Measurements from ENCODE around the gene AUTS2.

AUTS2 gene

GRCh38 chr7:70408477-70408876 is 810.2 kb downstream of the AUTS2 start:
- no peak overlapping the region for H3K4me3 ChIP-seq (replicated peaks; ENCODE audit: insufficient read depth, low read length)
- TF ChIP-seq CTCF (IDR thresholded peaks at IDR 0.05; ENCODE audit: insufficient read depth, low read length) (no peak), SPI1 (IDR thresholded peaks at IDR 0.05; ENCODE audit: borderline replicate concordance, low read depth) (no peak), POLR2AphosphoS5 (IDR thresholded peaks at IDR 0.05; ENCODE audit: low read depth) (no peak), GABPA (IDR thresholded peaks at IDR 0.05; ENCODE audit: low read depth) (no peak)
- TF ChIP-seq, protein P1, sequence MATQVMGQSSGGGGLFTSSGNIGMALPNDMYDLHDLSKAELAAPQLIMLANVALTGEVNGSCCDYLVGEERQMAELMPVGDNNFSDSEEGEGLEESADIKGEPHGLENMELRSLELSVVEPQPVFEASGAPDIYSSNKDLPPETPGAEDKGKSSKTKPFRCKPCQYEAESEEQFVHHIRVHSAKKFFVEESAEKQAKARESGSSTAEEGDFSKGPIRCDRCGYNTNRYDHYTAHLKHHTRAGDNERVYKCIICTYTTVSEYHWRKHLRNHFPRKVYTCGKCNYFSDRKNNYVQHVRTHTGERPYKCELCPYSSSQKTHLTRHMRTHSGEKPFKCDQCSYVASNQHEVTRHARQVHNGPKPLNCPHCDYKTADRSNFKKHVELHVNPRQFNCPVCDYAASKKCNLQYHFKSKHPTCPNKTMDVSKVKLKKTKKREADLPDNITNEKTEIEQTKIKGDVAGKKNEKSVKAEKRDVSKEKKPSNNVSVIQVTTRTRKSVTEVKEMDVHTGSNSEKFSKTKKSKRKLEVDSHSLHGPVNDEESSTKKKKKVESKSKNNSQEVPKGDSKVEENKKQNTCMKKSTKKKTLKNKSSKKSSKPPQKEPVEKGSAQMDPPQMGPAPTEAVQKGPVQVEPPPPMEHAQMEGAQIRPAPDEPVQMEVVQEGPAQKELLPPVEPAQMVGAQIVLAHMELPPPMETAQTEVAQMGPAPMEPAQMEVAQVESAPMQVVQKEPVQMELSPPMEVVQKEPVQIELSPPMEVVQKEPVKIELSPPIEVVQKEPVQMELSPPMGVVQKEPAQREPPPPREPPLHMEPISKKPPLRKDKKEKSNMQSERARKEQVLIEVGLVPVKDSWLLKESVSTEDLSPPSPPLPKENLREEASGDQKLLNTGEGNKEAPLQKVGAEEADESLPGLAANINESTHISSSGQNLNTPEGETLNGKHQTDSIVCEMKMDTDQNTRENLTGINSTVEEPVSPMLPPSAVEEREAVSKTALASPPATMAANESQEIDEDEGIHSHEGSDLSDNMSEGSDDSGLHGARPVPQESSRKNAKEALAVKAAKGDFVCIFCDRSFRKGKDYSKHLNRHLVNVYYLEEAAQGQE (IDR thresholded peaks at IDR 0.05; ENCODE audit: insufficient replicate concordance, low read depth), result no peak
- H3K27ac ChIP-seq (replicated peaks), result no peak overlapping the region
- DNase-seq (ENCODE audit: low read depth in 1 of 2, low spot score in 1 of 2), result no peak
- no peaks in the 10 kb centered on the region for H3K27me3 ChIP-seq (ENCODE audit: insufficient read depth, poor library complexity, severe bottlenecking)

DNA sequence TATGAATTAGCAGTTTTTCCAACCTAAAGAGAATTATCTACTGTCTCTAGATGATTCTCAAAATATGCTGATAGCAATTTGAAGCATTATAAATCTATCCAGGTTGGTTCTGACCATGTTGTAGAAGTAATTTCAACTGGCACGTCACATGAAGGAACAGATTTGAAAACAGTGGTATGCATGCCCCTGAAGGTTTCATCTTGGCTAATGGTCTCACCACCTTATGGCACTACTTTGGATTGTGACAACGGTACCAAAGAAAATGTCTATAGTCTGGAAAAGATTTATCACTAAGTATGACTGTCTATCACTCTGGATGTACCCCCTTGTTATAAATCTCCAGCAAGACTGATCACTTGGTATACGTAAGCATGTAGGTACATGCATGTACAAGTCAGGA is 810.6 kb downstream of the AUTS2 start:
- H3K27me3 ChIP-seq (ENCODE audit: insufficient read depth, poor library complexity, severe bottlenecking), result no peaks in the 10 kb centered on the region

GRCh38 chr7:70410134-70410750 is 812.0 kb downstream of the AUTS2 start:
- no peak for TF ChIP-seq GABPA (IDR thresholded peaks at IDR 0.05; ENCODE audit: low read depth)
- TF ChIP-seq, protein P1 (IDR thresholded peaks at IDR 0.05; ENCODE audit: insufficient replicate concordance, low read depth), result no peak
- no peak for TF ChIP-seq SPI1 (IDR thresholded peaks at IDR 0.05; ENCODE audit: borderline replicate concordance, low read depth)
- TF ChIP-seq CTCF (IDR thresholded peaks at IDR 0.05; ENCODE audit: insufficient read depth, low read length), result no peak
- no peak for TF ChIP-seq POLR2AphosphoS5 (IDR thresholded peaks at IDR 0.05; ENCODE audit: low read depth)
- H3K4me3 ChIP-seq (replicated peaks; ENCODE audit: insufficient read depth, low read length), result no peak overlapping the region
- H3K27me3 ChIP-seq (ENCODE audit: insufficient read depth, poor library complexity, severe bottlenecking), result no peaks in the 10 kb centered on the region
- DNase-seq (ENCODE audit: low read depth in 1 of 2, low spot score in 1 of 2), result no peak
- H3K27ac ChIP-seq (replicated peaks), result no peak overlapping the region

More for the DNA sequence above, 810.6 kb downstream of the AUTS2 start:
- no peak for TF ChIP-seq SPI1 (IDR thresholded peaks at IDR 0.05; ENCODE audit: borderline replicate concordance, low read depth)
- TF ChIP-seq CTCF (IDR thresholded peaks at IDR 0.05; ENCODE audit: insufficient read depth, low read length), result no peak
- TF ChIP-seq GABPA (IDR thresholded peaks at IDR 0.05; ENCODE audit: low read depth), result no peak
- TF ChIP-seq, protein P1 (IDR thresholded peaks at IDR 0.05; ENCODE audit: insufficient replicate concordance, low read depth), result no peak
- no peak for TF ChIP-seq POLR2AphosphoS5 (IDR thresholded peaks at IDR 0.05; ENCODE audit: low read depth)
- Histone ChIP-seq H3K27ac (replicated peaks) (no peak overlapping the region), H3K4me3 (replicated peaks; ENCODE audit: insufficient read depth, low read length) (no peak overlapping the region)
- DNase-seq (ENCODE audit: low read depth in 1 of 2, low spot score in 1 of 2), result no peak

Measured in HL-60 (cell line).